H1 (cell line): ENCODE data around the gene MTERF1. TPM values are rescaled to one million over a fixed set of nuclear protein-coding genes. Genes with fewer than 3 reads are reported as not detected.
"Not testable (repeated sequence)": the region's sequence is repeated elsewhere in the genome, so short reads cannot be mapped to it uniquely, and the experiment has no call there.

ENCODE experiments used
- CTCF ChIA-PET: fragments of 300-600 bp; sonication (Branson Sonifier 250); formaldehyde crosslinking; loops from one replicate; lab custom pipeline; 2021; ENCODE audit not compliant: partially characterized antibody; lab: Charles Lee
- POLR2A ChIA-PET: fragments of 300-600 bp; sonication (Branson Sonifier 250); formaldehyde crosslinking; loops from one replicate; lab custom pipeline; 2021; ENCODE audit warnings: inconsistent platforms; ENCODE audit not compliant: partially characterized antibody; lab: Charles Lee
- DNase-seq, 2 experiments: peaks; one replicate each; pipeline versions ENCODE4 v3.0.0 to v3.0.0-alpha.2; 2010 to 2022; ENCODE audit warnings: low spot score in 2 of 2, low read depth in 1 of 2, mixed read lengths in 1 of 2
- FAIRE-seq: peaks from 2 replicates; lab custom pipeline; 2011; peaks lifted over from hg19 to GRCh38; lab: Jason Lieb, UNC
- H2AFZ ChIP-seq: 2 replicates; pipeline ENCODE4 v1.8.1; 2012; ENCODE audit warnings: low read length, inconsistent platforms
- H2AK5ac ChIP-seq: 2 replicates; pipeline ENCODE4 v1.6.1; 2013; ENCODE audit warnings: low read depth, low read length
- H2BK120ac ChIP-seq: replicated peaks from 2 replicates; pipeline ENCODE3; 2013; ENCODE audit warnings: low read depth, low read length, inconsistent platforms
- H2BK12ac ChIP-seq: 2 replicates; pipeline ENCODE4 v1.6.1; 2013; ENCODE audit warnings: low read depth, low read length
- H2BK15ac ChIP-seq: 2 replicates; pipeline ENCODE4 v1.6.1; 2013; ENCODE audit warnings: low read length
- H2BK20ac ChIP-seq: 2 replicates; pipeline ENCODE4 v1.6.1; 2013; ENCODE audit warnings: low read length
- H2BK5ac ChIP-seq: 2 replicates; pipeline ENCODE4 v1.6.1; 2013; ENCODE audit warnings: low read depth, low read length
- H3K14ac ChIP-seq: 2 replicates; pipeline ENCODE4 v1.6.1; 2013; ENCODE audit warnings: inconsistent platforms; ENCODE audit not compliant: insufficient read length
- H3K18ac ChIP-seq: 2 replicates; pipeline ENCODE4 v1.6.1; 2013; ENCODE audit warnings: low read length; ENCODE audit errors: extremely low read depth
- H3K23ac ChIP-seq: 2 replicates; pipeline ENCODE4 v1.6.1; 2013; ENCODE audit warnings: inconsistent platforms; ENCODE audit not compliant: insufficient read length
- H3K23me2 ChIP-seq: 2 replicates; pipeline ENCODE4 v1.6.1; 2013; ENCODE audit warnings: low read depth, low read length
- H3K27ac ChIP-seq: 2 replicates; pipeline ENCODE4 v1.6.1; 2011; ENCODE audit warnings: low read depth, low read length, inconsistent platforms
- H3K27me3 ChIP-seq, 4 experiments: replicated peaks in 1 of 4; 1 replicate in 1 of 4; 2 replicates in 3 of 4; pipeline versions ENCODE4 v1.6.1 to v1.8.1; 2011 to 2013; ENCODE audit warnings: low read length in 3 of 4, mild to moderate bottlenecking in 3 of 4, inconsistent platforms in 2 of 4, mixed read lengths in 2 of 4, moderate library complexity in 1 of 4; ENCODE audit not compliant: control insufficient read depth in 3 of 4, insufficient read depth in 3 of 4; ENCODE audit errors: extremely low read depth in 1 of 4
- H3K36me3 ChIP-seq, 4 experiments: 2 replicates each; pipeline versions ENCODE4 v1.6.1 to v1.8.1; 2011 to 2013; ENCODE audit warnings: mild to moderate bottlenecking in 4 of 4, low read length in 3 of 4, moderate library complexity in 2 of 4, control low read depth in 1 of 4, inconsistent platforms in 1 of 4; ENCODE audit not compliant: insufficient read depth in 4 of 4, control insufficient read depth in 2 of 4
- H3K4ac ChIP-seq: replicated peaks from 2 replicates; pipeline ENCODE3; 2013; ENCODE audit warnings: low read length, low read depth, mixed read lengths, inconsistent platforms; ENCODE audit not compliant: insufficient read length
- H3K4me1 ChIP-seq, 4 experiments: replicated peaks in 1 of 4; 1 replicate in 1 of 4; 2 replicates in 3 of 4; pipeline versions ENCODE4 v1.6.1 to v1.8.1; 2011 to 2013; ENCODE audit warnings: low read length in 3 of 4, inconsistent platforms in 2 of 4, mixed read lengths in 1 of 4; ENCODE audit not compliant: insufficient read depth in 4 of 4, control insufficient read depth in 3 of 4
- H3K4me2 ChIP-seq, 2 experiments: 2 replicates each; pipeline versions ENCODE4 v1.6.1 to v1.8.1; 2011 to 2013; ENCODE audit warnings: low read depth in 2 of 2, low read length in 2 of 2, control low read depth in 1 of 2, inconsistent platforms in 1 of 2, mild to moderate bottlenecking in 1 of 2; ENCODE audit not compliant: insufficient read depth in 1 of 2
- H3K4me3 ChIP-seq, 4 experiments: fragments of 200-600, 300-600 bp in 1 of 4; sonication (generic), shearing (Covaris generic), sonication (Bioruptor Twin) in 1 of 4; 2 replicates each; pipeline versions ENCODE4 v1.5.1 to v1.8.1; 2011 to 2016; ENCODE audit warnings: low read length in 4 of 4, low read depth in 3 of 4, control low read depth in 2 of 4, inconsistent platforms in 2 of 4, mild to moderate bottlenecking in 2 of 4, mixed read lengths in 1 of 4, moderate library complexity in 1 of 4; ENCODE audit not compliant: insufficient read depth in 2 of 4; ENCODE audit errors: extremely low read depth in 1 of 4
- H3K56ac ChIP-seq: replicated peaks from 2 replicates; pipeline ENCODE3; 2013; ENCODE audit warnings: low read depth, mild to moderate bottlenecking, mixed read lengths, low read length, inconsistent platforms; ENCODE audit not compliant: insufficient read length
- H3K79me1 ChIP-seq: 2 replicates; pipeline ENCODE4 v1.6.1; 2013; ENCODE audit warnings: low read depth, low read length, control low read depth
- H3K79me2 ChIP-seq, 2 experiments: 2 replicates each; pipeline versions ENCODE4 v1.6.1 to v1.8.1; 2012 to 2013; ENCODE audit warnings: low read length in 2 of 2, mild to moderate bottlenecking in 2 of 2, inconsistent platforms in 1 of 2; ENCODE audit not compliant: insufficient read depth in 2 of 2, control insufficient read depth in 1 of 2
- H3K9ac ChIP-seq, 4 experiments: replicated peaks in 1 of 4; 1 replicate in 1 of 4; 2 replicates in 3 of 4; pipeline versions ENCODE4 v1.6.1 to v1.8.1; 2011 to 2013; ENCODE audit warnings: low read depth in 3 of 4, low read length in 3 of 4, control low read depth in 2 of 4, mild to moderate bottlenecking in 2 of 4, moderate library complexity in 2 of 4, inconsistent platforms in 1 of 4; ENCODE audit errors: extremely low read depth in 1 of 4
- H3K9me3 ChIP-seq, 2 experiments: 2 replicates each; pipeline versions ENCODE4 v1.6.1 to v1.8.1; 2012 to 2013; ENCODE audit warnings: mild to moderate bottlenecking in 2 of 2, moderate library complexity in 2 of 2, control low read depth in 1 of 2, inconsistent platforms in 1 of 2, low read depth in 1 of 2, low read length in 1 of 2, mixed read lengths in 1 of 2; ENCODE audit not compliant: insufficient read depth in 2 of 2
- H4K20me1 ChIP-seq, 2 experiments: replicated peaks in 1 of 2; 2 replicates each; pipeline versions ENCODE3 to v1.8.1; 2011 to 2013; ENCODE audit warnings: inconsistent platforms in 2 of 2, low read length in 2 of 2, mild to moderate bottlenecking in 1 of 2; ENCODE audit not compliant: insufficient read depth in 2 of 2, control insufficient read depth in 1 of 2
- H4K5ac ChIP-seq: 2 replicates; pipeline ENCODE4 v1.6.1; 2013; ENCODE audit warnings: low read length, low read depth, mixed read lengths, inconsistent platforms; ENCODE audit not compliant: insufficient read length
- H4K8ac ChIP-seq: 2 replicates; pipeline ENCODE4 v1.8.0; 2013; ENCODE audit warnings: mild to moderate bottlenecking, moderate library complexity, low read length, inconsistent platforms; ENCODE audit not compliant: insufficient read depth; ENCODE audit errors: extremely low read depth
- H4K91ac ChIP-seq: replicated peaks from 2 replicates; pipeline ENCODE3; 2013; ENCODE audit warnings: low read length, mixed read lengths, inconsistent platforms; ENCODE audit not compliant: insufficient read length
- polyA plus RNA-seq, 7 experiments: library from polyadenylated mRNA; depleted of rRNA in 3 of 7; stranded (reverse) in 5 of 7; unstranded in 2 of 7; fragments of >200 nt in 5 of 7; fragments of 200-250 nt in 2 of 7; gene quantifications; 1 replicate in 5 of 7; 2 replicates in 1 of 7; 4 replicates in 1 of 7; pipeline versions ENCODE4 v1.2.1 to v1.2.3, GENCODE V29; 2011 to 2013; ENCODE audit warnings: missing spikeins in 2 of 7, mixed read lengths in 2 of 7
- total RNA-seq: library from RNA; stranded (reverse); fragmentation: NEBNext Ultra II Directional; extraction: Animal tissue kit (Norgen Biotek cat#: 25700); gene quantifications from 2 replicates; pipeline ENCODE4 v1.2.1, GENCODE V29; 2021

Gene MTERF1
- total and polyA plus RNA-seq, 2 of the 8 experiments (the other 6 are each of a cell fraction or from before 2014, with no cell fraction given) = 4.5 to 12.6 TPM

- not testable (repeated sequence) for FAIRE-seq, H3K56ac ChIP-seq
- CTCF ChIA-PET = interaction anchor here (0.6 to 2.3 kb wide), 3 partner anchors 12 to 546 kb away, joined by 3 to 10 read pairs (median 3); partner anchors contain the start of gene MTERF1
Measured at GRCh38 chr7:91864604-91865003, 15.9 kb downstream of the MTERF1 start.

More at GRCh38 chr7:91864604-91865003, 15.9 kb downstream of the MTERF1 start:
- H3K36me3 ChIP-seq, H3K27ac ChIP-seq, H4K91ac ChIP-seq, H4K20me1 ChIP-seq, H3K23ac ChIP-seq, H2BK15ac ChIP-seq, H2AK5ac ChIP-seq, H3K79me1 ChIP-seq, H3K79me2 ChIP-seq, H3K9ac ChIP-seq, H3K4me2 ChIP-seq, H2BK20ac ChIP-seq, H2BK120ac ChIP-seq, H3K4me1 ChIP-seq, DNase-seq, H3K4ac ChIP-seq, H4K8ac ChIP-seq, H2BK5ac ChIP-seq, H3K18ac ChIP-seq, H2AFZ ChIP-seq, H3K4me3 ChIP-seq, H2BK12ac ChIP-seq, H4K5ac ChIP-seq, H3K23me2 ChIP-seq, H3K27me3 ChIP-seq, H3K9me3 ChIP-seq, POLR2A ChIA-PET, H3K14ac ChIP-seq: not testable (repeated sequence)
